HEK293 (cell line): ENCODE measurements around the gene SLC35B3.

Experiments
- ZNF138 ChIP-seq: fragments of 450-650 bp; formaldehyde crosslinking; IDR thresholded peaks from 2 replicates; pipeline ENCODE4 v1.5.1; 2016; ENCODE audit warnings: missing biosample characterization, missing genetic modification characterization, borderline replicate concordance
- ZNF768 ChIP-seq: fragments of 450-650 bp; formaldehyde crosslinking; IDR thresholded peaks from 2 replicates; pipeline ENCODE4 v1.5.1; 2018; ENCODE audit warnings: missing biosample characterization, mild to moderate bottlenecking, missing genetic modification characterization

DNA sequence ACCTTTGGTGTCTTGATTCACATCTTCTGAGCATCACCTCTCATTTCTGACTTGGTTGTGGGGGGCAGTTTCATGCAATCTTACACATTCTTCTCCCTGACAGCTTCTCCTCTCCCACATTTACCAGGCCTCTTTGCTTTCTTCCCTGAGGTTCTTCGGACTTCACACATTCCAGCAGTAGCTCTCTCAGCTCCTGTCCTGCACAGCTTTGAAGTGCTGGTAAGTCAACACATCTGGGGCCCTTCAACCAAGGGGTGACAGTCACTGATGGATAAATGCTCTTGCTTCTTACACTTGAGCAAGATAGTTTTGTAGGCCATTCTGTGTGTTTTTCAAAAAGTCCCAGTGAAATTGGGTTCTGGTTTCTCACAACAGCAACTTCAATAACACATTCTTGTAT is 2.5 kb upstream of the SLC35B3 start:
- TF ChIP-seq ZNF138 (no peak), ZNF768 (tag by site-specific recombination) (no peak)
